OCI-LY7 (cell line): ENCODE results near the gene LCNL1. TPM values are rescaled to one million over a fixed set of nuclear protein-coding genes. Genes with fewer than 3 reads are reported as not detected.

Source experiments
- BruUV-seq: library from RNA; stranded (reverse); fragments of 400-500 nt; replicated peaks from 2 replicates; lab custom pipeline; 2021; lab: Mats Ljungman, UMichigan
- CTCF ChIA-PET: fragments of 300-600 bp; sonication (Branson Sonifier 250); formaldehyde crosslinking; loops from one replicate; lab custom pipeline; 2022; ENCODE audit warnings: antibody characterized with exemption; ENCODE audit not compliant: unreplicated experiment; lab: Charles Lee
- POLR2A ChIA-PET: fragments of 300-600 bp; sonication (Branson Sonifier 250); formaldehyde crosslinking; loops from one replicate; lab custom pipeline; 2022; ENCODE audit warnings: antibody characterized with exemption; lab: Charles Lee
- DNase-seq: peaks from one replicate; pipeline ENCODE4 v3.0.0-alpha.2; 2015; ENCODE audit warnings: low spot score
- H2AFZ ChIP-seq: fragments of 200-600 bp; sonication (generic), shearing (Covaris generic); 2 replicates; pipeline ENCODE4 v1.6.1; 2014; ENCODE audit warnings: mild to moderate bottlenecking, antibody characterized with exemption, low read length, moderate library complexity
- H3K27ac ChIP-seq: fragments of 200-600 bp; sonication (generic); 2 replicates; pipeline ENCODE4 v1.5.1; 2014; ENCODE audit warnings: mixed run types, low read depth, mild to moderate bottlenecking, moderate library complexity, low read length, inconsistent platforms; ENCODE audit not compliant: poor library complexity, severe bottlenecking
- H3K36me3 ChIP-seq: fragments of 200-600 bp; sonication (generic); 2 replicates; pipeline ENCODE4 v1.6.1; 2014; ENCODE audit warnings: mild to moderate bottlenecking, antibody characterized with exemption, low read length, moderate library complexity, mixed read lengths; ENCODE audit not compliant: insufficient read depth
- H3K4me1 ChIP-seq: fragments of 200-600 bp; sonication (generic); 2 replicates; pipeline ENCODE4 v1.5.1; 2014; ENCODE audit warnings: mild to moderate bottlenecking, low read length; ENCODE audit not compliant: insufficient read depth, poor library complexity, severe bottlenecking
- H3K4me2 ChIP-seq: fragments of 200-600 bp; sonication (generic); 2 replicates; pipeline ENCODE4 v1.6.1; 2014; ENCODE audit warnings: mild to moderate bottlenecking, low read length
- H3K4me3 ChIP-seq: fragments of 200-600 bp; sonication (generic); 2 replicates; pipeline ENCODE4 v1.5.1; 2014; ENCODE audit warnings: mild to moderate bottlenecking, low read depth, low read length; ENCODE audit not compliant: poor library complexity, severe bottlenecking
- H3K79me2 ChIP-seq: fragments of 200-600 bp; sonication (generic); 2 replicates; pipeline ENCODE4 v1.6.1; 2016; ENCODE audit warnings: low read depth, mild to moderate bottlenecking, low read length, moderate library complexity, mixed read lengths; ENCODE audit not compliant: insufficient read depth
- H3K9me2 ChIP-seq: fragments of 200-600 bp; sonication (generic); 2 replicates; pipeline ENCODE4 v1.6.1; 2016; ENCODE audit warnings: mild to moderate bottlenecking, low read length, mixed read lengths; ENCODE audit not compliant: insufficient read depth
- H3K9me3 ChIP-seq: fragments of 200-600 bp; sonication (generic); 2 replicates; pipeline ENCODE4 v1.6.1; 2014; ENCODE audit warnings: mild to moderate bottlenecking, mixed run types, low read length, mixed read lengths
- H4K20me1 ChIP-seq: fragments of 200-600 bp; sonication (generic); 2 replicates; pipeline ENCODE4 v1.6.1; 2014; ENCODE audit warnings: mild to moderate bottlenecking, antibody characterized with exemption, low read length, moderate library complexity, mixed read lengths; ENCODE audit not compliant: insufficient read depth
- CTCF ChIP-seq: fragments of 200-600 bp; sonication (generic); conservative IDR thresholded peaks from 2 replicates; pipeline ENCODE4 v1.5.1; 2014; ENCODE audit warnings: mild to moderate bottlenecking, antibody characterized with exemption, low read length, moderate library complexity, mixed read lengths
- EZH2phosphoT487 ChIP-seq: fragments of 200-600 bp; sonication (generic); IDR thresholded peaks from 2 replicates; pipeline ENCODE4 v1.6.1; 2018; ENCODE audit warnings: low read depth, borderline replicate concordance, mild to moderate bottlenecking, mixed run types, antibody characterized with exemption, low read length, moderate library complexity, mixed read lengths
- intact Hi-C: fragments of 100-400 bp; cut with micrococcal nuclease; formaldehyde crosslinking; loops from one replicate; pipeline ENCODE4 v1.10.0; 2022; ENCODE audit not compliant: unreplicated experiment
- total RNA-seq, 2 experiments: library from RNA; depleted of rRNA in 1 of 2; stranded (reverse); fragments of >200 nt in 1 of 2; shearing (Covaris generic) in 1 of 2; gene quantifications; 2 replicates each; pipeline ENCODE4 v1.2.3, GENCODE V29; 2014 to 2022

Gene LCNL1
- total RNA-seq, 2 experiments from 2014 or later, result not detected

- no peak for DNase-seq
- ChIA-PET POLR2A (no interaction called here), CTCF (no interaction called here)
- no peaks in the 10 kb centered on the region for H4K20me1 ChIP-seq
- H3K9me2 ChIP-seq, result no peaks in the 10 kb centered on the region
- no peak overlapping the region for H2AFZ ChIP-seq
- H3K4me2 ChIP-seq, result no peak overlapping the region
- H3K4me1 ChIP-seq, result peaks cover 21% of the 10 kb centered on the region
- no peaks in the 10 kb centered on the region for H3K79me2 ChIP-seq
- H3K27ac ChIP-seq, result no peak overlapping the region
- no peak overlapping the region for H3K4me3 ChIP-seq
- no peak for TF ChIP-seq CTCF
- no peak for TF ChIP-seq EZH2phosphoT487
- H3K9me3 ChIP-seq, result no peaks in the 10 kb centered on the region
- H3K36me3 ChIP-seq, result no peaks in the 10 kb centered on the region
- no TSS peak for BruUV-seq
- intact Hi-C loops, result no loop called here
Observed at GRCh38 chr9:137020771-137021567, 38.2 kb downstream of the LCNL1 start.

DNA sequence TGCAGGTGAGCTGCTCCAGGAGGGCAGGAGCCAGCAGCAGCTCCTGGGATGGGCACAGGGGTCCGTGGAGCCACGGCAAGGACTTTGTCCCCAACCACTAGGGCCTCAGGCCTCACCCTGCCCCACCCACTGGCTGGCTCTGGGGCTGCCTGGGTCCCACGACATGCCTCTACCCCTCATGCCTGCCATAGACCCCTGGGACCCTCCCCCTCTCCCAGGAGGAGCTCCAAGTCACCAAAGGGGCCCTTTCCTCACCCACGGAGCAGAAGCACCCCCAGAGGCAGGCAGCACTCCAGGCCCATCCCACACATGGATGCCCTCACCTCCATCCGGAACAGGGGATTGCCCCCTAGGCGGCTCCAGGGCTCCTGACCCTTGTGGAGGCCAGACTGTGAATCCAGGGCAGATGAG lies 38.8 kb downstream of the LCNL1 start:
- Histone ChIP-seq H3K27ac (no peak overlapping the region), H4K20me1 (no peaks in the 10 kb centered on the region), H2AFZ (no peak overlapping the region), H3K9me3 (no peaks in the 10 kb centered on the region), H3K4me2 (no peak overlapping the region), H3K4me1 (peaks cover 26% of the 10 kb centered on the region), H3K4me3 (no peak overlapping the region), H3K36me3 (no peaks in the 10 kb centered on the region), H3K9me2 (no peaks in the 10 kb centered on the region), H3K79me2 (no peaks in the 10 kb centered on the region)
- POLR2A ChIA-PET, result interaction anchor here (0.5 kb wide), 1 partner anchor 51 kb away, joined by 3 read pairs; no protein-coding TSS in a partner anchor
- intact Hi-C loops, result no loop called here
- CTCF ChIA-PET, result interaction anchor here (0.9 kb wide), 1 partner anchor 14 kb away, joined by 3 read pairs; no protein-coding TSS in a partner anchor
- DNase-seq, result no peak
- TF ChIP-seq EZH2phosphoT487, result no peak
- TF ChIP-seq CTCF, result no peak
- no TSS peak for BruUV-seq
